ENCODE data around the gene TROAP.

TROAP gene

GRCh38 chr12:49322708-49323523, at the start of gene TROAP:
Gene TROAP, plus strand, starts transcription at chr12:49323255. Its CDS starts 354 bp downstream, at chr12:49323609.
- TF ChIP-seq GATA2 (IDR thresholded peaks at IDR 0.05; ENCODE audit: low read depth, low read length) (peak; percentile 23), GATA3 (IDR thresholded peaks at IDR 0.05; ENCODE audit: low read depth, low read length) (no peak)

DNA sequence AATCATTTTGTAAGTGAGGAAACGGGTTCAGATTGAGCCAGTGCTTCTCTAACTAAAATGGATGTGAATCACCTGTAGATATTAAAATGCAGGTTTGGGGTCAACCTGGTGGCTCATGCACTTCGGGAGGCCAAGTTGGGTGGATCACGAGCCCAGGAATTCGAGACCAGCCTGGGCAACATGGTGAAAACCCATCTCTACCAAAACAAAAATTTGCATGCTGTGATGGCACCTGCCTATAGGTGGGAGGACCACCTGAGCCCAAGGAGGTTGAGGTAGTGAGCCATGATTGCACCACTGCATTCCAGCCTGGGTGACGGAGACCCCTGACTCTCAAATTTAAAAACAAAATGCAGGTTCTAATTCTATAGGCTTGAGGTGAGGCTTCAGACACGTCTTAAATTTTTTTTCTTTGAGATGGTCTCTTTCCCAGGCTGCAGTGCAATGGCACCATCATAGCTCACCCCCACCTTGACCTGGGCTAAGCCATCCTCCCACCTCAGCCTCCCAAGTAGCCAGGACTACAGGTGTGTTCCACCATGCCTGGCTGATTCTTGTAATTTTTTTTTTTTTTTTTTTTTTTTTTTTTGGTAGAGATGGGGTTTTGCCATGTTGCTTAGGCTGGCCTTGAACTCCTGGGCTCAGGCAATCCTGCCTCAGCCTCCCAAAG, 49.2 kb upstream of the TROAP start:
- TF ChIP-seq GATA2 (IDR thresholded peaks at IDR 0.05; ENCODE audit: low read depth, low read length) (no peak), GATA3 (IDR thresholded peaks at IDR 0.05; ENCODE audit: low read depth, low read length) (no peak)

DNA sequence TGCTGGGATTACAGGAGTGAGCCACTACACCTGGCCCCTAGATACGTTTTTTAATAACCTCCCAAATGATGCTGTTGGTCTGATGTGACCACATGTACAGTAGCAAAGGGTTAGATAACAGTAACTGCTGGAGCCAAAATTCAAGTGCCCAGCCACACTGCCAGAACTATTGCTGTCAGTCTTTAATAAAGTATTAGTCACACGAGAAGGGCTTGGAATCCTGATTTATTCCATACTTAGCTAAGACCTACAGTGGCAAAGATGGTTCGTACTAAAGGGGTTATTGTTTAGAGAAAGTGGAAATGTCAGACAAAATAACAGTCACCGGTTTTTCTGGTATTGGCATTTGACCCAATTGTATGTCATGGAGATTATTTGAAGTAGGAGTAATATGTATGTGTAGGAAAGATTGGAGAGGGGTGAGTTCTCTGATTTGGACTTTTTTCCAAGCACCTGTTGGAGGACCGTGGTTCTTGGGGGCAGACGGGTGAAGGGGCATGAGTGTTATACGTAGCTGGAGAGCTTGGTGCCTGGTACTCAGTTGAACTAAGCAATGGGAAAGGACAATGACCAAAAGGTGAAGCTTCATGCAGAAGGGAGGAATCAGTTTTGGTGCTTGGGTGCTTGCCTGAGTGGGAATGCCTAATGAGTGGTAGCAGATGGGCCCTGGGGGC, 48.5 kb upstream of the TROAP start:
- TF ChIP-seq GATA2 (IDR thresholded peaks at IDR 0.05; ENCODE audit: low read depth, low read length) (no peak), GATA3 (IDR thresholded peaks at IDR 0.05; ENCODE audit: low read depth, low read length) (no peak)

- no peak for TF ChIP-seq GATA2 (IDR thresholded peaks at IDR 0.05; ENCODE audit: low read depth, low read length)
- no peak for TF ChIP-seq GATA3 (IDR thresholded peaks at IDR 0.05; ENCODE audit: low read depth, low read length)
Measured at GRCh38 chr12:49276304-49277290, 46.5 kb upstream of the TROAP start.

GRCh38 chr12:49277466-49277865, 45.6 kb upstream of the TROAP start:
- TF ChIP-seq GATA2 (IDR thresholded peaks at IDR 0.05; ENCODE audit: low read depth, low read length) (no peak), GATA3 (IDR thresholded peaks at IDR 0.05; ENCODE audit: low read depth, low read length) (no peak)

DNA sequence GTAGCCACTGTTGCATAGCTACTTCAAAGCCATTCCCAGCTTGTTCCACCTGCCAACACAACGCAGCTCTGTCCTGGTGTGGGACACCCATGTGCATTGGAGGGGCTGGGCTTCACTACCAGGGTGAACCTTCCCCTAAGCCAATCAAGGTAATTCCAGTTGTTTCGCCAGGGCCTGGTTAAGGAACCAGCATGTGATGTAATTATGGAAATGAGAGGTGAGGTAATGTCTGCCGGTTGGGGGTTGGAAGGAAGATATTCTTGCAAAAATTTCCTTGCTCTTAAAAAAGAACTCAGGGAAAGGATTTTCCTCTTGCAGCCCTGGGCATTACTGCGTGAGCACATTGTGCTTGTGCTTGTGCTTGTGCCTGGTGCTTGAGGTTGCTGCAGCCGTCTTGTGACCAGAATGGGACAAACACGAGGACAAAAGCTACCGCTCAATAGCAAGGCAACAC, 43.3 kb upstream of the TROAP start:
- TF ChIP-seq GATA3 (IDR thresholded peaks at IDR 0.05; ENCODE audit: low read depth, low read length): no peak
- TF ChIP-seq GATA2 (IDR thresholded peaks at IDR 0.05; ENCODE audit: low read depth, low read length): no peak

- TF ChIP-seq GATA2 (IDR thresholded peaks at IDR 0.05; ENCODE audit: low read depth, low read length): no peak
- no peak for TF ChIP-seq GATA3 (IDR thresholded peaks at IDR 0.05; ENCODE audit: low read depth, low read length)
Measured at GRCh38 chr12:49282302-49282701, 40.8 kb upstream of the TROAP start.

GRCh38 chr12:49283541-49284429, 39.3 kb upstream of the TROAP start:
- no peak for TF ChIP-seq GATA2 (IDR thresholded peaks at IDR 0.05; ENCODE audit: low read depth, low read length)

- TF ChIP-seq GATA3 (IDR thresholded peaks at IDR 0.05; ENCODE audit: low read depth, low read length) (no peak), GATA2 (IDR thresholded peaks at IDR 0.05; ENCODE audit: low read depth, low read length) (no peak)
Measured at GRCh38 chr12:49284672-49285071, 38.4 kb upstream of the TROAP start.

- TF ChIP-seq GATA2 (IDR thresholded peaks at IDR 0.05; ENCODE audit: low read depth, low read length): no peak
- no peak for TF ChIP-seq GATA3 (IDR thresholded peaks at IDR 0.05; ENCODE audit: low read depth, low read length)
Measured at GRCh38 chr12:49287876-49288275, 35.2 kb upstream of the TROAP start.

GRCh38 chr12:49288412-49288853, 34.6 kb upstream of the TROAP start:
- no peak for TF ChIP-seq GATA2 (IDR thresholded peaks at IDR 0.05; ENCODE audit: low read depth, low read length)
- TF ChIP-seq GATA3 (IDR thresholded peaks at IDR 0.05; ENCODE audit: low read depth, low read length): no peak

DNA sequence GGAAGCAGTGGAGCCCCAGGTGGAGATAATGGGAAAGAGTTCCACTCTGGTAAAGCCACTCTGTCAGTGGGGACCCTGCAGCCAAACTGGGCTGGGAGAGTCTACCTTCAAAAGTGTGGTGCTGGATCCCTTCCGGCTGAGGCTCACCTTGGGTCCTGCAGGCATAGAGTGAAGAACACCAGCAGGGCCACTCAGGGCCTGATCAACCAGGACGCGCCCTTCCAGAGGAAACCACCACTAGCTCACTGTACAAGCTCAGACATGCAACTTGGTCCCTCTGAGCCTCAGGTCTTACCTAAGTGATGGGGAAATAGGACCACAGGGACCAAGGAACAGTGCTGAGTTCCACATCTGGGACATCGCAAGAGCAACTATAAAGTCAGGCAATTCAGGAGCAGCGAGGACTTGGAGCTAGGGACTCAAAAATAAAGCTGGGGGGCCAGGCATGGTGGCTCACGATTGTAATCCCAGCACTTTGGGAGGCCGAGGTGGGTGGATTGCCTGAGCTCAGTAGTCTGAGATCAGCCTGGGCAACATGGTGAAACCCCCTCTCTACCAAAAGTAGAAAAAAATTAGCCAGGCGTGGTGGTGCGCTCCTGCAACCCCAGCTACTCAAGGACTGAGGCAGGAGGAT, 34.0 kb upstream of the TROAP start:
- TF ChIP-seq GATA3 (IDR thresholded peaks at IDR 0.05; ENCODE audit: low read depth, low read length): no peak
- no peak for TF ChIP-seq GATA2 (IDR thresholded peaks at IDR 0.05; ENCODE audit: low read depth, low read length)
